Measurements from ENCODE around the gene ZNF468.
"Not testable (repeated sequence)": the region's sequence is repeated elsewhere in the genome, so short reads cannot be mapped to it uniquely, and the experiment has no call there.

The ZNF468 gene

GRCh38 chr19:52825765-52826164 lies 31.7 kb downstream of the ZNF468 start:
- no peak for DNase-seq (ENCODE audit: low spot score)

DNA sequence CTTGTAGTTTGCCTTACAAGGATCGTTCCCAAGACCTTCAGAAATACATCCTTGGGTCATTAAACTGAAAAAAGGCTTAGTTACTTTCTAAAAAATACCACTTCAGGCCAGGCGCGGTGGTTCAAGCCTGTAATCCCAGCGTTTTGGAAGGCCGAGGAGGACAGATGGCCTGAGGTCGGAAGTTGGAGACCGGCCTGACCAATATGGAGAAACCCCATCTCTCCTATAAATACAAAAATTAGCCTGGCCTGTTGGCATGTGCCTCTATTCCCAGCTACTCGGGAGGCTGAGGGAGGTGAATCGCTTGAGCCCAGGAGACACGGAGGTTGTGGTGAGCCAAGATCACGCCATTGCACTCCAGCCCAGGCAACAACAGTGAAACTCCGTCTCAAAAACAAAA lies 33.7 kb downstream of the ZNF468 start:
- no peak for DNase-seq (ENCODE audit: low spot score)

DNA sequence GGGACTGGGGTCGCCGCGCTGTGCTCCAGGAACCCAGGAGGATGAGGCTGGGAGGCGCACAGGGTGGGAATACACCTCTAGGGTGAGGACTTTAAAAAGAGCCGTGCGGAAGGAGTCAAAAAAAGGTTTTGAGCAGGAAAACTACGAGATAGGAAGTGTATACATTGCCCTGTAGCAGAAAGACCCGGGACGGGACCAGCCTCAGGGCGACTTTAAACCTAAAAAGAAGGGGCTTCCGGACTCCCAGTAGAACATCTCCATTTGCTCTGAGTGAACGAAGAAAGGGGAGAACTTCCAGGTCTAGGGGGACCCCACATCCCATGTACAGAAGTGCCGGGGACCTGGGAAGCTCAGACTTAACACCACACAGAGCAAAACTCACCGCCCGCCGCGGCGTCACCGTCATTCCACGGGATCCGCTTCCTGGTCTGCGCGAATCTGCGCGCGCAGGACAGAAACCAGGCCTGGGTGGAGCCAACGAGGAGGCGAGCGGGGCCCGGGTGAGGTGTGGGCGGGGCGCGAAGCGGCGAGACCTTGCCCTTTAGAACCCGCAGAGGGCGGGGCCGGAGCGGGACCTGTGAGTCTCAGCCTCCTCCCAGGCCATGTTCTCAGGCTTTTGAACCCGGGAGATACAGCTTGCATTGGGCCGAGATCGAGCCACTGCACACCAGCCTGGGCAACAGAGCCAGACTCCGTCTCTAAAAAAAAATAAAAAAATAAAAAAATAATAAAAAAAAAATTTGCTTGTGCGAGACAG lies 36.0 kb downstream of the ZNF468 start, which contains the start of gene ZNF28:
Gene ZNF28 (minus strand): TSS at position 430 of the 757 bp plus-strand sequence. CDS start 3,675 bp downstream, outside the sequence.
- peak; percentile 73 for DNase-seq (ENCODE audit: low spot score)

GRCh38 chr19:52820472-52821203 lies 36.8 kb downstream of the ZNF468 start:
- not testable (repeated sequence) for DNase-seq (ENCODE audit: low spot score)

DNA sequence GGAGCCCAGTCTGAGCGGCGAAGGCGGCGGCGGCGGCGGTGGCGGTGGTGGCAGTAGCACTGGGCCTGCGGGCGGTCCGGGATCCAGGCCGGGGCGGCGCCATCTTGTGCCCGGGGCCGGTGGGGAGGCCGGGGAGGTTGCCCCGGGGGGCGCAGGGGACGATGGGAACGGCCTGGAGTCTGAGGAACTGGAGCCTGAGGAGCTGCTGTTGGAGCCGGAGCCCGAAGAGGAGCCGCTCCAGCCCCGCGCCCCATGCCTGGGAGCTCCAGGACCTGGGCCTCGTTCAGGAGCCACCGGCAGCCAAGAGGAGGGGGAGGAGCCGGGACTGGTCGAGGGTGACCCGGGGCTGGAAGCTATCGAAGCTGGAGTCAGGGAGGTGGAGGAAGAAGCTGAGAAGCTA lies 47.6 kb downstream of the ZNF468 start:
- no peak for DNase-seq (ENCODE audit: low spot score)

GRCh38 chr19:52799950-52800640 lies 57.3 kb downstream of the ZNF468 start:
- DNase-seq (ENCODE audit: low spot score) = not testable (repeated sequence)

DNA sequence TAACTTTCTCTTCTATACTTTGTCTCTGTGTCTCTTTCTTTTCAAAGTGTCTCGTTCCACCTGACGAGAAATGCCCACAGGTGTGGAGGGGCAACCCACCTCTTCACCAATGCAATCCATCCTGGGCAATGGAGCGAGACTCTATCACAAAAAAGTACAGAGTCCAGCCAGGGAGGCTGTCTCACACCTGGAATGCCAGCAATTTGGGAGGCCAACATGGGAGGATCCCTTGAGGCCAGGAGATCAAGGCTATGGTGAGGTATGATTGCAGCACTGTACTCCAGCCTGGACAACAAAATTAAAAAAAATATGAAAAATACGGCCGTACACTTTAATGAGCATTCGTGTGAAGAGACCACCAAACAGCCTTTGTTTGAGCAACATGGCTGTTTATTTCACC lies 68.0 kb downstream of the ZNF468 start:
- DNase-seq (ENCODE audit: low spot score) = no peak

Data from CD4-positive, alpha-beta T cell treated with Interleukin-2 at 100 ng/mL for 4 hours (primary cell).